Loucy (cell line): Measurements from ENCODE around the gene SNTB2.

ENCODE experiments used
- H2AFZ ChIP-seq: fragments of 200-600 bp; sonication (generic); 2 replicates; pipeline ENCODE4 v1.6.0; 2016; ENCODE audit warnings: antibody characterized with exemption, mild to moderate bottlenecking, low read length, moderate library complexity
- H3F3A ChIP-seq: fragments of 200-600 bp; 2 replicates; pipeline ENCODE4 v1.6.0; 2016; ENCODE audit warnings: antibody characterized with exemption, low read depth, mild to moderate bottlenecking
- H3K27me3 ChIP-seq: fragments of 200-600 bp; sonication (generic); 2 replicates; pipeline ENCODE4 v1.6.1; 2014; ENCODE audit warnings: low read length, mild to moderate bottlenecking; ENCODE audit not compliant: insufficient read depth, poor library complexity, severe bottlenecking
- H3K36me3 ChIP-seq: fragments of 200-600 bp; sonication (generic); 2 replicates; pipeline ENCODE4 v1.6.1; 2016; ENCODE audit warnings: low read length; ENCODE audit not compliant: insufficient read depth
- H3K4me1 ChIP-seq: fragments of 200-600 bp; sonication (generic); 2 replicates; pipeline ENCODE4 v1.5.1; 2014; ENCODE audit warnings: low read length, mild to moderate bottlenecking; ENCODE audit not compliant: insufficient read depth, poor library complexity, severe bottlenecking
- H3K4me2 ChIP-seq: fragments of 200-600 bp; sonication (generic); 2 replicates; pipeline ENCODE4 v1.6.0; 2014; ENCODE audit warnings: antibody characterized with exemption, low read length, low read depth, mild to moderate bottlenecking; ENCODE audit not compliant: poor library complexity, severe bottlenecking
- H3K4me3 ChIP-seq: fragments of 200-600 bp; sonication (generic); 2 replicates; pipeline ENCODE4 v1.5.1; 2014; ENCODE audit warnings: low read length, mild to moderate bottlenecking, mixed read lengths; ENCODE audit not compliant: poor library complexity, severe bottlenecking
- H3K79me2 ChIP-seq: fragments of 200-600 bp; sonication (generic); 2 replicates; pipeline ENCODE4 v1.6.1; 2014; ENCODE audit warnings: low read length; ENCODE audit not compliant: insufficient read depth
- H3K9ac ChIP-seq: fragments of 200-600 bp; sonication (generic); 2 replicates; pipeline ENCODE4 v1.6.0; 2014; ENCODE audit warnings: mild to moderate bottlenecking, low read depth, low read length, moderate library complexity; ENCODE audit not compliant: poor library complexity, severe bottlenecking
- H3K9me2 ChIP-seq: fragments of 200-600 bp; sonication (generic); replicated peaks from 2 replicates; pipeline ENCODE4 v1.6.1; 2016; ENCODE audit warnings: low read depth, low read length, mixed read lengths
- H3K9me3 ChIP-seq: fragments of 200-600 bp; sonication (generic); 2 replicates; pipeline ENCODE4 v1.6.1; 2014; ENCODE audit warnings: mild to moderate bottlenecking, antibody characterized with exemption, low read length, low read depth; ENCODE audit not compliant: insufficient read depth
- H4K20me1 ChIP-seq: fragments of 200-600 bp; sonication (generic); 2 replicates; pipeline ENCODE4 v1.6.0; 2014; ENCODE audit warnings: antibody characterized with exemption, low read length, mild to moderate bottlenecking; ENCODE audit not compliant: insufficient read depth, poor library complexity, severe bottlenecking
- EZH2phosphoT487 ChIP-seq: fragments of 200-600 bp; IDR thresholded peaks from 2 replicates; pipeline ENCODE4 v1.6.1; 2018; ENCODE audit warnings: antibody characterized with exemption, mild to moderate bottlenecking, moderate library complexity, borderline replicate concordance
- TF ChIP-seq, protein P1 (sequence below): fragments of 200-600 bp; sonication (generic); conservative IDR thresholded peaks from 2 replicates; pipeline ENCODE4 v1.5.1; 2014; ENCODE audit warnings: mild to moderate bottlenecking, antibody characterized with exemption, low read length

SNTB2 gene

GRCh38 chr16:69191136-69191535 lies 4.2 kb downstream of the SNTB2 start:
- Histone ChIP-seq H3K9me2 (no peaks in the 10 kb centered on the region), H3K36me3 (no peaks in the 10 kb centered on the region), H3K4me1 (peaks cover 35% of the 10 kb centered on the region), H3F3A (peaks cover 7% of the 10 kb centered on the region; the same call in 1 of the 2 replicates), H3K9ac (no peak overlapping the region), H3K4me3 (no peak overlapping the region), H4K20me1 (peaks cover 35% of the 10 kb centered on the region), H3K4me2 (peak overlapping the region; percentile 91), H3K27me3 (no peaks in the 10 kb centered on the region), H2AFZ (no peak overlapping the region), H3K9me3 (no peaks in the 10 kb centered on the region), H3K79me2 (peaks cover 39% of the 10 kb centered on the region)
- TF ChIP-seq, protein P1, sequence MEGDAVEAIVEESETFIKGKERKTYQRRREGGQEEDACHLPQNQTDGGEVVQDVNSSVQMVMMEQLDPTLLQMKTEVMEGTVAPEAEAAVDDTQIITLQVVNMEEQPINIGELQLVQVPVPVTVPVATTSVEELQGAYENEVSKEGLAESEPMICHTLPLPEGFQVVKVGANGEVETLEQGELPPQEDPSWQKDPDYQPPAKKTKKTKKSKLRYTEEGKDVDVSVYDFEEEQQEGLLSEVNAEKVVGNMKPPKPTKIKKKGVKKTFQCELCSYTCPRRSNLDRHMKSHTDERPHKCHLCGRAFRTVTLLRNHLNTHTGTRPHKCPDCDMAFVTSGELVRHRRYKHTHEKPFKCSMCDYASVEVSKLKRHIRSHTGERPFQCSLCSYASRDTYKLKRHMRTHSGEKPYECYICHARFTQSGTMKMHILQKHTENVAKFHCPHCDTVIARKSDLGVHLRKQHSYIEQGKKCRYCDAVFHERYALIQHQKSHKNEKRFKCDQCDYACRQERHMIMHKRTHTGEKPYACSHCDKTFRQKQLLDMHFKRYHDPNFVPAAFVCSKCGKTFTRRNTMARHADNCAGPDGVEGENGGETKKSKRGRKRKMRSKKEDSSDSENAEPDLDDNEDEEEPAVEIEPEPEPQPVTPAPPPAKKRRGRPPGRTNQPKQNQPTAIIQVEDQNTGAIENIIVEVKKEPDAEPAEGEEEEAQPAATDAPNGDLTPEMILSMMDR = no peak
- TF ChIP-seq EZH2phosphoT487 = no peak

- TF ChIP-seq EZH2phosphoT487 = no peak
- TF ChIP-seq, protein P1 = no peak
- H3K9ac ChIP-seq = no peak overlapping the region
Measured at GRCh38 chr16:69193855-69194254, 6.9 kb downstream of the SNTB2 start.

GRCh38 chr16:69194488-69194887 lies 7.5 kb downstream of the SNTB2 start:
- peaks cover 24% of the 10 kb centered on the region for H4K20me1 ChIP-seq
- no peak overlapping the region for H3K4me2 ChIP-seq
- H3K9ac ChIP-seq = no peak overlapping the region
- H3K79me2 ChIP-seq = peaks cover 33% of the 10 kb centered on the region
- no peak for TF ChIP-seq EZH2phosphoT487
- TF ChIP-seq, protein P1 = no peak
- no peak overlapping the region for H3K4me3 ChIP-seq
- H3K27me3 ChIP-seq = no peaks in the 10 kb centered on the region
- H3F3A ChIP-seq = no peaks in the 10 kb centered on the region
- H2AFZ ChIP-seq = no peak overlapping the region
- no peaks in the 10 kb centered on the region for H3K9me2 ChIP-seq
- H3K4me1 ChIP-seq = peaks cover 23% of the 10 kb centered on the region
- no peaks in the 10 kb centered on the region for H3K9me3 ChIP-seq
- H3K36me3 ChIP-seq = no peaks in the 10 kb centered on the region

More at GRCh38 chr16:69193855-69194254, 6.9 kb downstream of the SNTB2 start:
- H3K4me3 ChIP-seq = no peak overlapping the region
- no peaks in the 10 kb centered on the region for H3F3A ChIP-seq
- H3K9me3 ChIP-seq = no peaks in the 10 kb centered on the region
- peaks cover 29% of the 10 kb centered on the region for H3K4me1 ChIP-seq
- H3K27me3 ChIP-seq = no peaks in the 10 kb centered on the region
- no peaks in the 10 kb centered on the region for H3K9me2 ChIP-seq
- H3K36me3 ChIP-seq = no peaks in the 10 kb centered on the region
- peaks cover 30% of the 10 kb centered on the region for H4K20me1 ChIP-seq
- H2AFZ ChIP-seq = no peak overlapping the region
- H3K79me2 ChIP-seq = peaks cover 36% of the 10 kb centered on the region
- H3K4me2 ChIP-seq = no peak overlapping the region
